Gastroesophageal sphincter (tissue), 3 donors: ENCODE results near the gene NELFB.

ENCODE experiments used
- CTCF ChIP-seq, 4 experiments: fragments of 200-600 bp in 2 of 4; fragments of 450-650 bp in 2 of 4; sonication (generic) in 1 of 4; IDR thresholded peaks; one replicate each; pipeline ENCODE4 v1.5.1; 2017 to 2019; ENCODE audit warnings: antibody characterized with exemption in 4 of 4, mild to moderate bottlenecking in 2 of 4, moderate library complexity in 2 of 4
- EP300 ChIP-seq: sonication (generic); formaldehyde crosslinking; IDR thresholded peaks from one replicate; pipeline ENCODE4 v1.6.1; 2017; ENCODE audit warnings: antibody characterized with exemption, mild to moderate bottlenecking
- POLR2A ChIP-seq, 2 donors: fragments of 450-650 bp; IDR thresholded peaks; one replicate each; pipeline ENCODE4 v1.6.1; 2017; ENCODE audit warnings: antibody characterized with exemption in 2 of 2, mild to moderate bottlenecking in 2 of 2, moderate library complexity in 1 of 2
- POLR2AphosphoS5 ChIP-seq: sonication (generic); formaldehyde crosslinking; IDR thresholded peaks from one replicate; pipeline ENCODE4 v1.6.1; 2017; ENCODE audit warnings: antibody characterized with exemption

- TF ChIP-seq CTCF (IDR thresholded peaks at IDR 0.05), result peak in 2 of 4 experiments; percentile 33 to 42
- no peak for TF ChIP-seq POLR2A (IDR thresholded peaks at IDR 0.05)
- no peak for TF ChIP-seq POLR2AphosphoS5
- no peak for TF ChIP-seq EP300
These were observed 25.6 kb downstream of the NELFB start for GRCh38 chr9:137280474-137281344.
